ENCODE data around the gene NAA25. TPM values are rescaled to one million over a fixed set of nuclear protein-coding genes. Genes with fewer than 3 reads are reported as not detected.

NAA25 gene
- total and polyA plus RNA-seq, 2 of the 4 experiments (the other 2 are of a cell fraction): 10.3 to 25.5 TPM

- H3K23ac ChIP-seq (ENCODE audit: low read depth, low read length): peak overlapping the region; percentile 35; the same call in 1 of the 2 replicates
- ChIA-PET CTCF (interaction anchor here (1.2 kb wide), 1 partner anchor 8 kb away, joined by 4 read pairs; no protein-coding TSS in a partner anchor), POLR2A (ENCODE audit: unreplicated experiment) (interaction anchor here (0.8 kb wide), 1 partner anchor 10 kb away, joined by 4 read pairs; no protein-coding TSS in a partner anchor)
- in situ Hi-C loops (cut with MboI; ENCODE audit: low sequenced_read_pairs): no loop called here
- no peak overlapping the region for H3K9ac ChIP-seq (ENCODE audit: low read depth, low read length)
- H3K9me3 ChIP-seq (ENCODE audit: control insufficient read depth, insufficient read depth, low read length): no peaks in the 10 kb centered on the region
- BruUV-seq (replicated peaks): TSS peak; percentile 24
- peak overlapping the region; percentile 43 for H2BK5ac ChIP-seq (ENCODE audit: low read depth, low read length, poor library complexity, severe bottlenecking)
- ATAC-seq (ENCODE audit: low read depth): no peak
- H3K56ac ChIP-seq (ENCODE audit: extremely low read depth, insufficient read depth, low read length): no peak overlapping the region
- no peak overlapping the region for H2BK20ac ChIP-seq (ENCODE audit: low read depth, low read length)
- H3K79me1 ChIP-seq (ENCODE audit: low read depth in 1 of 2, low read length in 2 of 2): peaks cover 3 to 33% of the 10 kb centered on the region in 2 experiments
- peak overlapping the region in 1 of 2 experiments; percentile 8; a peak in 2 of 4 replicates for H4K8ac ChIP-seq (ENCODE audit: low read depth in 2 of 2, low read length in 2 of 2)
- H2AK5ac ChIP-seq (ENCODE audit: low read depth, low read length): peak overlapping the region; percentile 27
- H3K27me3 ChIP-seq (ENCODE audit: control insufficient read depth, insufficient read depth, low read length): no peaks in the 10 kb centered on the region
- DNase-seq: no peak
- peaks cover 16% of the 10 kb centered on the region for H3K9me1 ChIP-seq (ENCODE audit: insufficient read depth, low read length)
- H2BK120ac ChIP-seq (ENCODE audit: low read depth, low read length): peak overlapping the region; percentile 53; the same call in 1 of the 2 replicates
- intact Hi-C loops (cut with micrococcal nuclease): loop anchor here (10.0 kb wide), 1 partner anchor 279 kb away; the partner anchor contains the start of gene HECTD4
- H2BK15ac ChIP-seq (ENCODE audit: low read depth, low read length): 0 out of 3 replicates have a peak overlapping the region, but pooled peaks have one; percentile 2
- H3K27ac ChIP-seq (ENCODE audit: insufficient read depth, low read length): no peak overlapping the region
- peaks cover 3% of the 10 kb centered on the region for H3K36me3 ChIP-seq (ENCODE audit: control insufficient read depth, insufficient read depth, low read length)
- no peak overlapping the region for H2AFZ ChIP-seq (replicated peaks; ENCODE audit: low read length, poor library complexity)
- no peak overlapping the region for H4K5ac ChIP-seq (ENCODE audit: low read depth, low read length)
- peak overlapping the region; percentile 23; the same call in 1 of the 2 replicates for H3K4me2 ChIP-seq (ENCODE audit: low read depth, low read length)
- H3K4me1 ChIP-seq (ENCODE audit: control insufficient read depth, insufficient read depth, low read length): peaks cover 13% of the 10 kb centered on the region
- no CpG with 5 or more reads among the region's 3 CpGs for WGBS, 2 experiments (ENCODE audit: extremely low coverage in 2 of 2, insufficient read length in 1 of 2)
- no peak overlapping the region for H3K4me3 ChIP-seq (ENCODE audit: insufficient read depth, low read depth, low read length)
- no peak overlapping the region for H4K91ac ChIP-seq (ENCODE audit: insufficient read depth, low read depth, low read length)
- TF ChIP-seq MXI1 (IDR thresholded peaks at IDR 0.05; ENCODE audit: borderline replicate concordance, low read depth, low read length) (no peak), POLR2A (IDR thresholded peaks at IDR 0.05; ENCODE audit: low read depth, low read length) (no peak), FOS (IDR thresholded peaks at IDR 0.05; ENCODE audit: low read depth, low read length) (no peak), RFX5 (IDR thresholded peaks at IDR 0.05; ENCODE audit: low read depth, low read length) (no peak), CEBPB (IDR thresholded peaks at IDR 0.05; ENCODE audit: low read depth, low read length) (no peak), ELK1 (IDR thresholded peaks at IDR 0.05; ENCODE audit: borderline replicate concordance, low read depth, low read length) (no peak), SMC3 (IDR thresholded peaks at IDR 0.05; ENCODE audit: low read depth, low read length) (no peak), MAZ (IDR thresholded peaks at IDR 0.05; ENCODE audit: borderline replicate concordance, low read depth, low read length) (no peak), BHLHE40 (IDR thresholded peaks at IDR 0.05; ENCODE audit: low read depth, low read length) (no peak), RAD21 (IDR thresholded peaks at IDR 0.05; ENCODE audit: low read length) (no peak), NFE2L2 (IDR thresholded peaks at IDR 0.05; ENCODE audit: low read depth, low read length) (no peak), MAFK (IDR thresholded peaks at IDR 0.05; ENCODE audit: low read depth, low read length) (no peak)
- TF ChIP-seq, protein P1, sequence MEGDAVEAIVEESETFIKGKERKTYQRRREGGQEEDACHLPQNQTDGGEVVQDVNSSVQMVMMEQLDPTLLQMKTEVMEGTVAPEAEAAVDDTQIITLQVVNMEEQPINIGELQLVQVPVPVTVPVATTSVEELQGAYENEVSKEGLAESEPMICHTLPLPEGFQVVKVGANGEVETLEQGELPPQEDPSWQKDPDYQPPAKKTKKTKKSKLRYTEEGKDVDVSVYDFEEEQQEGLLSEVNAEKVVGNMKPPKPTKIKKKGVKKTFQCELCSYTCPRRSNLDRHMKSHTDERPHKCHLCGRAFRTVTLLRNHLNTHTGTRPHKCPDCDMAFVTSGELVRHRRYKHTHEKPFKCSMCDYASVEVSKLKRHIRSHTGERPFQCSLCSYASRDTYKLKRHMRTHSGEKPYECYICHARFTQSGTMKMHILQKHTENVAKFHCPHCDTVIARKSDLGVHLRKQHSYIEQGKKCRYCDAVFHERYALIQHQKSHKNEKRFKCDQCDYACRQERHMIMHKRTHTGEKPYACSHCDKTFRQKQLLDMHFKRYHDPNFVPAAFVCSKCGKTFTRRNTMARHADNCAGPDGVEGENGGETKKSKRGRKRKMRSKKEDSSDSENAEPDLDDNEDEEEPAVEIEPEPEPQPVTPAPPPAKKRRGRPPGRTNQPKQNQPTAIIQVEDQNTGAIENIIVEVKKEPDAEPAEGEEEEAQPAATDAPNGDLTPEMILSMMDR (conservative IDR thresholded peaks at IDR 0.05; ENCODE audit: low read depth, low read length): no peak
- TF ChIP-seq, protein P2, sequence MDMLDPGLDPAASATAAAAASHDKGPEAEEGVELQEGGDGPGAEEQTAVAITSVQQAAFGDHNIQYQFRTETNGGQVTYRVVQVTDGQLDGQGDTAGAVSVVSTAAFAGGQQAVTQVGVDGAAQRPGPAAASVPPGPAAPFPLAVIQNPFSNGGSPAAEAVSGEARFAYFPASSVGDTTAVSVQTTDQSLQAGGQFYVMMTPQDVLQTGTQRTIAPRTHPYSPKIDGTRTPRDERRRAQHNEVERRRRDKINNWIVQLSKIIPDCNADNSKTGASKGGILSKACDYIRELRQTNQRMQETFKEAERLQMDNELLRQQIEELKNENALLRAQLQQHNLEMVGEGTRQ (IDR thresholded peaks at IDR 0.05; ENCODE audit: low read depth, low read length): no peak
- no peak overlapping the region; the same call in 1 of the 2 replicates for H3K18ac ChIP-seq (ENCODE audit: low read depth, low read length)
- peak overlapping the region; percentile 3; the same call in 1 of the 2 replicates for H3K4ac ChIP-seq (ENCODE audit: low read depth, low read length)
- H3K14ac ChIP-seq (replicated peaks; ENCODE audit: low read depth, low read length): peak overlapping the region; percentile 17; the same call in 1 of the 2 replicates
- dilution Hi-C loops (cut with HindIII; ENCODE audit: low sequenced_read_pairs, unreplicated experiment): no loop called here
- H2AK9ac ChIP-seq (replicated peaks; ENCODE audit: low read depth, low read length, poor library complexity): no peak overlapping the region
- H4K20me1 ChIP-seq (ENCODE audit: insufficient read depth, low read length): peaks cover 32% of the 10 kb centered on the region
Observed at GRCh38 chr12:112105891-112106290, 2.7 kb downstream of the NAA25 start.

Data from IMR-90 (cell line).